CD14-positive monocyte (primary cell): Measurements from ENCODE around the gene DKK2. TPM values are rescaled to one million over a fixed set of nuclear protein-coding genes. Genes with fewer than 3 reads are reported as not detected.

Source experiments
- DNase-seq, 3 donors: peaks; one replicate each; pipeline ENCODE4 v3.0.0-alpha.2; 2011 to 2022
- H2AFZ ChIP-seq: 2 replicates; pipeline ENCODE4 v1.6.0; 2012; ENCODE audit warnings: mild to moderate bottlenecking, low read depth, low read length, inconsistent platforms; ENCODE audit not compliant: insufficient read depth, poor library complexity, severe bottlenecking
- H3K27ac ChIP-seq, 2 donors: 1 replicate in 1 of 2; 2 replicates in 1 of 2; pipeline ENCODE4 v1.5.1; 2012 to 2013; ENCODE audit warnings: low read length in 2 of 2, control low read depth in 1 of 2, inconsistent platforms in 1 of 2, low read depth in 1 of 2, mild to moderate bottlenecking in 1 of 2
- H3K27me3 ChIP-seq, 2 donors: one replicate each; pipeline versions ENCODE4 v1.6.0 to v1.6.1; 2011 to 2013; ENCODE audit warnings: low read length in 2 of 2; ENCODE audit not compliant: control insufficient read depth in 2 of 2, insufficient read depth in 2 of 2
- H3K36me3 ChIP-seq, 2 donors: replicated peaks in 1 of 2; 1 replicate in 1 of 2; 2 replicates in 1 of 2; pipeline versions ENCODE4 v1.5.1 to v1.6.1; 2012 to 2013; ENCODE audit warnings: low read length in 2 of 2, control low read depth in 1 of 2, inconsistent platforms in 1 of 2, mild to moderate bottlenecking in 1 of 2; ENCODE audit not compliant: insufficient read depth in 2 of 2, control insufficient read depth in 1 of 2
- H3K4me1 ChIP-seq, 2 donors: 1 replicate in 1 of 2; 2 replicates in 1 of 2; pipeline versions ENCODE4 v1.5.1 to v1.6.1; 2012 to 2013; ENCODE audit warnings: low read length in 2 of 2, control low read depth in 1 of 2, inconsistent platforms in 1 of 2, mild to moderate bottlenecking in 1 of 2, moderate library complexity in 1 of 2; ENCODE audit not compliant: insufficient read depth in 2 of 2, control insufficient read depth in 1 of 2
- H3K4me2 ChIP-seq: replicated peaks from 2 replicates; pipeline ENCODE3; 2012; ENCODE audit warnings: low read length, moderate library complexity, mild to moderate bottlenecking; ENCODE audit not compliant: poor library complexity, severe bottlenecking; ENCODE audit errors: extremely low read depth
- H3K4me3 ChIP-seq, 3 experiments: fragments of 200-600 bp in 1 of 3; sonication (generic) in 1 of 3; replicated peaks in 1 of 3; 1 replicate in 2 of 3; 2 replicates in 1 of 3; pipeline ENCODE4 v1.5.1; 2011 to 2013; ENCODE audit warnings: low read length in 3 of 3, mild to moderate bottlenecking in 3 of 3, control low read depth in 2 of 3, low read depth in 2 of 3, inconsistent platforms in 1 of 3, moderate library complexity in 1 of 3
- H3K79me2 ChIP-seq: 2 replicates; pipeline ENCODE4 v1.6.0; 2012; ENCODE audit warnings: mild to moderate bottlenecking, control low read depth, inconsistent platforms, low read length, moderate library complexity; ENCODE audit not compliant: insufficient read depth
- H3K9ac ChIP-seq: 2 replicates; pipeline ENCODE4 v1.6.0; 2017; ENCODE audit warnings: low read length, mild to moderate bottlenecking; ENCODE audit not compliant: insufficient read depth, poor library complexity, severe bottlenecking
- H3K9me3 ChIP-seq, 2 donors: replicated peaks in 1 of 2; 1 replicate in 1 of 2; 2 replicates in 1 of 2; pipeline versions ENCODE4 v1.5.1 to v1.6.1; 2012 to 2013; ENCODE audit warnings: low read length in 2 of 2, control low read depth in 1 of 2; ENCODE audit not compliant: control insufficient read depth in 1 of 2, insufficient read depth in 1 of 2
- H4K20me1 ChIP-seq: 2 replicates; pipeline ENCODE4 v1.6.0; 2012; ENCODE audit warnings: mild to moderate bottlenecking, low read length, control low read depth, moderate library complexity; ENCODE audit not compliant: insufficient read depth
- H3K27ac Mint-ChIP-seq, 7 donors: one replicate each; pipeline ENCODE4 v1.8.0; 2020; ENCODE audit warnings: mild to moderate bottlenecking in 7 of 7, mixed read lengths in 7 of 7, moderate library complexity in 6 of 7, inconsistent platforms in 2 of 7
- H3K27me3 Mint-ChIP-seq, 3 donors: one replicate each; pipeline ENCODE4 v1.8.0; 2021 to 2022; ENCODE audit warnings: low read depth in 3 of 3, mild to moderate bottlenecking in 3 of 3, mixed read lengths in 3 of 3, moderate library complexity in 3 of 3, inconsistent platforms in 1 of 3
- H3K36me3 Mint-ChIP-seq, 2 donors: one replicate each; pipeline ENCODE4 v1.8.0; 2020; ENCODE audit warnings: mixed read lengths in 2 of 2, inconsistent platforms in 1 of 2, mild to moderate bottlenecking in 1 of 2
- H3K4me1 Mint-ChIP-seq: one replicate; pipeline ENCODE4 v1.8.0; 2020; ENCODE audit warnings: mild to moderate bottlenecking, mixed read lengths
- H3K4me3 Mint-ChIP-seq, 2 donors: one replicate each; pipeline ENCODE4 v1.8.0; 2020; ENCODE audit warnings: mild to moderate bottlenecking in 2 of 2, mixed read lengths in 2 of 2, moderate library complexity in 1 of 2
- H3K9me3 Mint-ChIP-seq, 7 donors: one replicate each; pipeline ENCODE4 v1.8.0; 2020 to 2022; ENCODE audit warnings: mixed read lengths in 7 of 7, mild to moderate bottlenecking in 6 of 7, moderate library complexity in 6 of 7, inconsistent platforms in 2 of 7
- CTCF ChIP-seq: fragments of 200-600 bp; IDR thresholded peaks from one replicate; pipeline ENCODE4 v1.8.0; 2022; ENCODE audit warnings: antibody characterized with exemption, mild to moderate bottlenecking
- WGBS: methylation state at CpG from one replicate; pipeline ENCODE4 v1.1.5; 2013; ENCODE audit warnings: missing lambda C conversion rate; ENCODE audit not compliant: insufficient coverage; 5-methylcytosine and 5-hydroxymethylcytosine counted together
- intact Hi-C, 2 donors: fragments of 100-400 bp; cut with micrococcal nuclease; formaldehyde crosslinking; loops; one replicate each; pipeline versions ENCODE4 v1.15.0 to v1.15.1; 2023
- polyA plus RNA-seq, 3 donors: library from polyadenylated mRNA; depleted of rRNA in 1 of 3; unstranded in 2 of 3; stranded (reverse) in 1 of 3; fragments of 300-500 nt in 2 of 3; fragments of >200 nt in 1 of 3; fragmentation: Illumina TruSeq in 2 of 3; gene quantifications; 1 replicate in 2 of 3; 2 replicates in 1 of 3; pipeline ENCODE4 v1.2.3, GENCODE V29; 2012 to 2021

The DKK2 gene
- polyA plus RNA-seq, 3 donors, result not detected

- no peak for TF ChIP-seq CTCF
- no CpG with 5 or more reads among the region's 2 CpGs for WGBS
- peaks cover 0 to 8% (median 2%) of the 10 kb centered on the region in 7 donors for H3K9me3 Mint-ChIP-seq
Observed at GRCh38 chr4:106951891-106952290, 84.2 kb downstream of the DKK2 start.

GRCh38 chr4:106941841-106942240 lies 94.3 kb downstream of the DKK2 start:
- Mint-ChIP-seq H3K27me3 (no peaks in the 10 kb centered on the region), H3K27ac (no peak overlapping the region), H3K36me3 (no peaks in the 10 kb centered on the region), H3K9me3 (peaks cover 0 to 2% (median 0%) of the 10 kb centered on the region in 7 donors), H3K4me3 (no peak overlapping the region), H3K4me1 (no peaks in the 10 kb centered on the region)
- intact Hi-C loops, result no loop called here
- TF ChIP-seq CTCF, result no peak
- no peak for DNase-seq
- Histone ChIP-seq H3K4me3 (no peak overlapping the region), H3K27ac (no peak overlapping the region), H3K79me2 (no peaks in the 10 kb centered on the region), H3K36me3 (no peaks in the 10 kb centered on the region), H3K4me1 (no peaks in the 10 kb centered on the region), H3K4me2 (no peak overlapping the region), H2AFZ (no peak overlapping the region), H3K9ac (no peak overlapping the region), H3K9me3 (no peaks in the 10 kb centered on the region), H3K27me3 (no peaks in the 10 kb centered on the region), H4K20me1 (no peaks in the 10 kb centered on the region)
- WGBS, result no CpG with 5 or more reads among the region's 1 CpG

More at GRCh38 chr4:106951891-106952290, 84.2 kb downstream of the DKK2 start:
- no peak overlapping the region for H3K4me3 ChIP-seq
- H3K9ac ChIP-seq, result no peak overlapping the region
- H3K79me2 ChIP-seq, result no peaks in the 10 kb centered on the region
- H3K27ac ChIP-seq, result no peak overlapping the region
- Mint-ChIP-seq H3K27ac (no peak overlapping the region), H3K4me3 (no peak overlapping the region), H3K36me3 (no peaks in the 10 kb centered on the region), H3K27me3 (peaks cover 0 to 2% (median 0%) of the 10 kb centered on the region in 3 donors), H3K4me1 (no peaks in the 10 kb centered on the region)
- no peak for DNase-seq
- no peaks in the 10 kb centered on the region for H3K9me3 ChIP-seq
- H3K36me3 ChIP-seq, result no peaks in the 10 kb centered on the region
- H2AFZ ChIP-seq, result no peak overlapping the region
- H3K4me1 ChIP-seq, result no peaks in the 10 kb centered on the region
- no peaks in the 10 kb centered on the region for H3K27me3 ChIP-seq
- intact Hi-C loops, result no loop called here
- H3K4me2 ChIP-seq, result no peak overlapping the region
- H4K20me1 ChIP-seq, result no peaks in the 10 kb centered on the region
